Measurements from ENCODE around the gene ERCC1.
A peak's percentile ranks its signal among the peaks of the same experiment; 100 is the strongest.
"Not testable (repeated sequence)": the region's sequence is repeated elsewhere in the genome, so short reads cannot be mapped to it uniquely, and the experiment has no call there.

The ERCC1 gene

DNA sequence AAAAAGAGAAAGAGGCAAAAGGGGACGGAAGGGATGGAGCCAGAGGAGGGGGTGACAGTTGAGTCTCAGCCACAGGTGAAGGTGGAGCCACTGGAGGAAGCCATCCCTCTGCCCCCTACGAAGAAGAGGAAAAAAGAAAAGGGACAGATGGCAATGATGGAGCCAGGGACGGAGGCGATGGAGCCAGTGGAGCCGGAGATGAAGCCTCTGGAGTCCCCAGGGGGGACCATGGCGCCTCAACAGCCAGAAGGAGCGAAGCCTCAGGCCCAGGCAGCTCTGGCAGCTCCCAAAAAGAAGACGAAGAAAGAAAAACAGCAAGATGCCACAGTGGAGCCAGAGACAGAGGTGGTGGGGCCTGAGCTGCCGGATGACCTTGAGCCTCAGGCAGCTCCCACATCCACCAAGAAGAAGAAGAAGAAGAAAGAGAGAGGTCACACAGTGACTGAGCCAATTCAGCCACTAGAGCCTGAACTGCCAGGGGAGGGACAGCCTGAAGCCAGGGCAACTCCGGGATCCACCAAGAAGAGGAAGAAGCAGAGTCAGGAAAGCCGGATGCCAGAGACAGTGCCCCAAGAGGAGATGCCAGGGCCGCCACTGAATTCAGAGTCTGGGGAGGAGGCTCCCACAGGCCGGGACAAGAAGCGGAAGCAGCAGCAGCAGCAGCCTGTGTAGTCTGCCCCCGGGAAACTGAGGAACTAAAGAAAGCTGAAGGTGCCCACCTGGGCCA is 14.7 kb downstream of the ERCC1 start:
- no peak for DNase-seq (ENCODE audit: extremely low read depth, insufficient read length)
- H3K27me3 ChIP-seq (replicated peaks; ENCODE audit: control insufficient read depth, insufficient read depth, low read length): no peaks in the 10 kb centered on the region
- TF ChIP-seq, protein P1, sequence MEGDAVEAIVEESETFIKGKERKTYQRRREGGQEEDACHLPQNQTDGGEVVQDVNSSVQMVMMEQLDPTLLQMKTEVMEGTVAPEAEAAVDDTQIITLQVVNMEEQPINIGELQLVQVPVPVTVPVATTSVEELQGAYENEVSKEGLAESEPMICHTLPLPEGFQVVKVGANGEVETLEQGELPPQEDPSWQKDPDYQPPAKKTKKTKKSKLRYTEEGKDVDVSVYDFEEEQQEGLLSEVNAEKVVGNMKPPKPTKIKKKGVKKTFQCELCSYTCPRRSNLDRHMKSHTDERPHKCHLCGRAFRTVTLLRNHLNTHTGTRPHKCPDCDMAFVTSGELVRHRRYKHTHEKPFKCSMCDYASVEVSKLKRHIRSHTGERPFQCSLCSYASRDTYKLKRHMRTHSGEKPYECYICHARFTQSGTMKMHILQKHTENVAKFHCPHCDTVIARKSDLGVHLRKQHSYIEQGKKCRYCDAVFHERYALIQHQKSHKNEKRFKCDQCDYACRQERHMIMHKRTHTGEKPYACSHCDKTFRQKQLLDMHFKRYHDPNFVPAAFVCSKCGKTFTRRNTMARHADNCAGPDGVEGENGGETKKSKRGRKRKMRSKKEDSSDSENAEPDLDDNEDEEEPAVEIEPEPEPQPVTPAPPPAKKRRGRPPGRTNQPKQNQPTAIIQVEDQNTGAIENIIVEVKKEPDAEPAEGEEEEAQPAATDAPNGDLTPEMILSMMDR (IDR thresholded peaks at IDR 0.05; ENCODE audit: insufficient read depth, low read length, poor library complexity, severe bottlenecking): no peak
- H3K36me3 ChIP-seq (ENCODE audit: control insufficient read depth, insufficient read depth, low read length): peaks cover 2% of the 10 kb centered on the region
- H3K4me3 ChIP-seq (replicated peaks; ENCODE audit: low read depth, low read length): no peak overlapping the region

DNA sequence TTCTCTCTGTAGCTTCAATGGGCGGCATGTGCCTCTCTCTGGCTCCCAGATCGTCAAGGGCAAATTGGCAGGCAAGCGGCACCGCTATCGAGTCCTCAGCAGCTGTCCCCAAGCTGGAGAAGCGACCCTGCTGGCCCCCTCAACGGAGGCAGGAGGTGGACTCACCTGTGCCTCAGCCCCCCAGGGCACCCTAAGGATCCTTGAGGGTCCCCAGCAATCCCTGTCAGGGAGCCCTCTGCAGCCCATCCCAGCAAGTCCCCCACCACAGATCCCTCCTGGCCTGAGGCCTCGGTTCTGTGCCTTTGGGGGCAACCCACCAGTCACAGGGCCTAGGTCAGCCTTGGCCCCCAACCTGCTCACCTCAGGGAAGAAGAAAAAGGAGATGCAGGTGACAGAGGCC is 15.6 kb downstream of the ERCC1 start:
- no peak overlapping the region for H3K4me3 ChIP-seq (replicated peaks; ENCODE audit: low read depth, low read length)
- DNase-seq (ENCODE audit: extremely low read depth, insufficient read length): no peak
- H3K36me3 ChIP-seq (ENCODE audit: control insufficient read depth, insufficient read depth, low read length): no peaks in the 10 kb centered on the region; the same call in 1 of the 2 replicates
- no peaks in the 10 kb centered on the region for H3K27me3 ChIP-seq (replicated peaks; ENCODE audit: control insufficient read depth, insufficient read depth, low read length)
- TF ChIP-seq, protein P1 (IDR thresholded peaks at IDR 0.05; ENCODE audit: insufficient read depth, low read length, poor library complexity, severe bottlenecking): no peak

DNA sequence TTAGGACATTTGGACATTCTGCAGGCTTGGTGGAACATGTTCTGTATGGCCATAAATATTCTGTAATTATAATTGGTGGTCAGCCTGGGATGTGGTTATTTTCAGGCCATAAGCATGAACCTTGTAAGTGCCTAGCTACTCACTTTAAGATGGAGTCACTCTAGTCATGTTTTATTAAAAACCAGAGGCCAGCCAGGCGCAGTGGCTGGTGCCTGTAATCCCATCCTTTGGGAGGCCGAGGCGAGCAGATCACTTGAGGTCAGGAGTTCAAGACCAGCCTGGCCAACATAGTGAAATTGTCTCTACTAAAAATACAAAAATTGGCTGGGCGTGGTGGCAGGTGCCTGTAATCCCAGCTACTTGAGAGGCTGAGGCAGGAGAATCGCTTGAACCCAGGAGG is 16.1 kb downstream of the ERCC1 start:
- DNase-seq (ENCODE audit: extremely low read depth, insufficient read length); H3K27me3 ChIP-seq (replicated peaks; ENCODE audit: control insufficient read depth, insufficient read depth, low read length); H3K36me3 ChIP-seq (ENCODE audit: control insufficient read depth, insufficient read depth, low read length): not testable (repeated sequence)
- H3K4me3 ChIP-seq (replicated peaks; ENCODE audit: low read depth, low read length): peak overlapping the region; percentile 88

DNA sequence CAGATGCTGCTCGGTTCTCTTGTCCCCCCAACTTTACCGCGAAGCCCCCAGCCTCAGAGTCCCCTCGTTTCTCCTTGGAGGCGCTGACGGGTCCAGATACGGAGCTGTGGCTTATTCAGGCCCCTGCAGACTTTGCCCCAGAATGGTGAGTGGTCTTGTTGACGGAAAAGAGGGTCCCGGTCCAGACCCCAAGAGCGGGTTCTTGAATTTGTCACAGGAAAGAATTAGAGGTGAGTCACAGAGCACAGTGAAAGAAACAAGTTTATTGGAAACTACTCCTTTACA is 16.7 kb downstream of the ERCC1 start:
- Histone ChIP-seq H3K4me3 (replicated peaks; ENCODE audit: low read depth, low read length) (peak overlapping the region; percentile 88), H3K36me3 (ENCODE audit: control insufficient read depth, insufficient read depth, low read length) (no peaks in the 10 kb centered on the region), H3K27me3 (replicated peaks; ENCODE audit: control insufficient read depth, insufficient read depth, low read length) (no peaks in the 10 kb centered on the region)
- TF ChIP-seq, protein P1 (IDR thresholded peaks at IDR 0.05; ENCODE audit: insufficient read depth, low read length, poor library complexity, severe bottlenecking): no peak
- no peak for DNase-seq (ENCODE audit: extremely low read depth, insufficient read length)

DNA sequence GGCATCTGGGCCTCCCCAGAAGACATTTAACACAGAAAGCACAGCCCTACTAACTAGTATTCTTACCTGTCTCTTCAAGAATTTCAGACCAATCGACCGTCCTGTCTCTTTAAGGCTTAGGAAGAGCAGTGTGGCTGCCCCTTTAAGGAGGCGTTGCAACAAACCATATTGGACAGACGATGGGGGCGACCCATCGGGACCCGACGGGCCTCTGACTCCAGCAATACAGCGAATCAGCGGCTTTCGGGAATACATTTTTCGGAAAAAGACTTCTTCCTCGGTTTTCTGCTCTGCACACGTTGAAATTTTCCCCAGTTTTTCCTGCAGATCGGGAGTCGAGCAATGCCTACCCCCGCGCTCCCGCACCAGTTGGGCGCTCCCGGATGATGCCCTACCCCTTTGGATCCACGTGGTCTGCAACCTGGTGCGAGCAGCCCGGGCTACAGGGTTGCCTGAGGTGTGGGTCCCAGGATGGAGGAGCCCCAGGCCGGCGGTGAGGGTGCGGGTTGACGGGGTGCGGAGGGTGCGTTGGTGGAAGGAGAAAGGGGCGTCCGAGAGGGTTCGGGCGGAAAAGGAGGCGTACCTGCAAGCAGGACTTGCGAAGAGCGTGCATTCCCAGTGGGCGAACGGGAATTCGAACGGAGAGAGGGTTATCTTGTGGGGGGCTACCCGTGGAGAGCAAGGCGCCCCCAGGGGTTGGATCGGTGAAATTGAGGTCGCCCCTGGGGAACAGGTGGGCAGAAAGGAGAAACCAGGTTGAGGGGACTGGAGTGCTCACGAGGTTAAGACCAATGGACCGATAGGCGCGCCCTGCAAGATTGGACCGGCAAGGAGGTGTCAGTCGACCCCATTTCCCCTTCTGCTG is 17.3 kb downstream of the ERCC1 start, which contains the start of gene POLR1G:
Gene POLR1G (plus strand): TSS at position 419 of the 865 bp plus-strand sequence. CDS start 53 bp downstream, at position 472.
- TF ChIP-seq, protein P1 (IDR thresholded peaks at IDR 0.05; ENCODE audit: insufficient read depth, low read length, poor library complexity, severe bottlenecking): no peak
- no peaks in the 10 kb centered on the region for H3K36me3 ChIP-seq (ENCODE audit: control insufficient read depth, insufficient read depth, low read length)
- peak within 1 kb of the TSS; percentile 88 for H3K4me3 ChIP-seq (replicated peaks; ENCODE audit: low read depth, low read length)
- DNase-seq (ENCODE audit: extremely low read depth, insufficient read length): peak; percentile 90
- H3K27me3 ChIP-seq (replicated peaks; ENCODE audit: control insufficient read depth, insufficient read depth, low read length): no peaks in the 10 kb centered on the region

All from GM06990 (cell line).